SU-DHL-6 (cell line): ENCODE measurements around the gene ZBTB49.

Experiments
- CTCF ChIP-seq: fragments of 200-600 bp; sonication (generic); IDR thresholded peaks from one replicate; pipeline ENCODE4 v1.5.1; 2017; ENCODE audit warnings: antibody characterized with exemption, mild to moderate bottlenecking, low read length, moderate library complexity; ENCODE audit not compliant: insufficient read depth, poor library complexity, severe bottlenecking
- EZH2phosphoT487 ChIP-seq: fragments of 200-600 bp; sonication (generic), shearing (Covaris generic); conservative IDR thresholded peaks from 2 replicates; pipeline ENCODE4 v1.6.1; 2018; ENCODE audit warnings: mild to moderate bottlenecking, antibody characterized with exemption, low read length, moderate library complexity, mixed read lengths

- TF ChIP-seq CTCF (no peak), EZH2phosphoT487 (no peak)
These were observed 5.0 kb upstream of the ZBTB49 start for GRCh38 chr4:4284827-4285618.
